SIG-M5 treated with dmso at 0.1 percent for 504 hours (cell line): ENCODE results near the gene IGF2R.

Source experiments
- DNase-seq: peaks from one replicate; lab custom pipeline; 2025; ENCODE audit not compliant: unreplicated experiment; lab: John Stamatoyannopoulos, UW

Gene IGF2R

GRCh38 chr6:159973951-159974350 is 5.1 kb downstream of the IGF2R start:
- DNase-seq, result peak; percentile 54

GRCh38 chr6:159974932-159975331 is 6.0 kb downstream of the IGF2R start:
- DNase-seq, result no peak

- no peak for DNase-seq
Measured at GRCh38 chr6:159976686-159977254, 7.9 kb downstream of the IGF2R start.

GRCh38 chr6:159977255-159977903 is 8.5 kb downstream of the IGF2R start:
- no peak for DNase-seq

- no peak for DNase-seq
Measured at GRCh38 chr6:159977904-159978268, 9.0 kb downstream of the IGF2R start.

- DNase-seq, result no peak
Measured at GRCh38 chr6:159978291-159979135, 9.6 kb downstream of the IGF2R start.

- peak; percentile 88 for DNase-seq
Measured at GRCh38 chr6:159979136-159979874, 10.4 kb downstream of the IGF2R start.

- no peak for DNase-seq
Measured at GRCh38 chr6:159980474-159980873, 11.6 kb downstream of the IGF2R start.

GRCh38 chr6:159981071-159981402 is 12.2 kb downstream of the IGF2R start:
- DNase-seq, result no peak

- peak; percentile 61 for DNase-seq
Measured at GRCh38 chr6:159981403-159982245, 12.7 kb downstream of the IGF2R start.

- DNase-seq, result peak; percentile 69
Measured at GRCh38 chr6:159982731-159983506, 14.0 kb downstream of the IGF2R start.

- DNase-seq, result peak; percentile 93
Measured at GRCh38 chr6:159983641-159984080, 14.8 kb downstream of the IGF2R start.

GRCh38 chr6:159984268-159984786 is 15.4 kb downstream of the IGF2R start:
- no peak for DNase-seq

GRCh38 chr6:159985296-159985945 is 16.5 kb downstream of the IGF2R start:
- no peak for DNase-seq

GRCh38 chr6:159988983-159989454 is 20.1 kb downstream of the IGF2R start:
- DNase-seq, result peak; percentile 55

GRCh38 chr6:159989492-159990480 is 20.9 kb downstream of the IGF2R start:
- peak; percentile 32 for DNase-seq

- DNase-seq, result no peak
Measured at GRCh38 chr6:159992366-159992765, 23.5 kb downstream of the IGF2R start.

GRCh38 chr6:159995405-159995804 is 26.5 kb downstream of the IGF2R start:
- no peak for DNase-seq
